CD4-positive, alpha-beta T cell treated with Interleukin-4 for 4 hours (primary cell): ENCODE results near the gene MBNL2.
"Not testable (repeated sequence)": the region's sequence is repeated elsewhere in the genome, so short reads cannot be mapped to it uniquely, and the experiment has no call there.

Experiments
- DNase-seq: peaks from one replicate; pipeline ENCODE4 v3.0.0-alpha.2; 2020

MBNL2 gene

DNA sequence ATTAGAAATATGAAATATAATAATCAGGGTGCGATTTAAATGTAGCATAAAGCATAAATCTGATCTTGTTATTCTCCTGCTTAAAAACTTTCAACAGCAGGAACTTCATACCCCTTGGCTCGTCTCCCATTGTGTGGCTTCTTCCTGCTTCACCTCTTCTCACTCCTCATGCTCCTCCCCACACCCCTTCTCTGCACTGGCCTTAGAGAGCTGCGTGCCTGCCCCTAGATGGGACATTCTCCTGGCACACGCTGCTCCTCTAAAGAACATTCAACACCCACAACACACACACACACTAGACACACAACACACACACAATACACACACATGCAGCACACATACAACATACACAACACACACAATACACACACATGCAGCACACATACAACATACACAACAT is 107.2 kb downstream of the MBNL2 start:
- no peak for DNase-seq

DNA sequence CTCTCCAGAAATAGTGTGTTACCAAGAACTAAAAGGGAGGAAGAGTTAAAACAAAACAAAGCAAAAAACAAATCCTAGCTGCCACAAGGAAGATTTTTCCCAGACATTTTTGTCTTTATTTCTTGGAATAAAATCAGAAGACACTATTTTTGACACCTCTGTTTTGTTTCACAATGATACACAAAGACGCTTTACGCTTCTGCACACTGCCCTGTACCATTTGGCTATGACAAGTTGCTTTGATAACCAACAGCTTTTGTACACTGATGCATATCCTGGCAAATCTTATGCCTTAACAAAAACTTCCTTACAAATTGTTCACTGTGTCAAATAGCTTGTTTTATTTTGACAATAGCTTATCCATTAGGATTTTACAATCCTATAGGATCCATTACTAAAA is 108.3 kb downstream of the MBNL2 start:
- DNase-seq = no peak

DNA sequence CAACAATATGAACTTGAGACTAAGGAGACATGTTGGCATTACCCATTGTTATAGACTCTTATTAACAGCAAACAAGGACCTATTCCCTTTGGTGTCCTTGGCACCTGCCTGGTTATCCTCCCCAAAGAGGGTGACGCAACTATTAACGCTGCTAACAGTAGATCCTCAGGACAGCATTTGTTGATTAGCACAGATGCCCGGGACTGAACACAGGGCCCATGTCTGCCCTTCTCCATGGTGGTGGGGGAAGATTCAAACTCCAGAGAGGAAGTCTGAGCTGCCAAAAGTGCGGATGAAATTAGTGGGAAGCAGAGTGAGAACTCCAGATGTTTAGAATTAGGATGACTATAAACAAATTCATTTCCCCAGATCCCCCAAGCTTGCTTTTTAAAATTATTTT is 110.6 kb downstream of the MBNL2 start:
- DNase-seq = no peak

DNA sequence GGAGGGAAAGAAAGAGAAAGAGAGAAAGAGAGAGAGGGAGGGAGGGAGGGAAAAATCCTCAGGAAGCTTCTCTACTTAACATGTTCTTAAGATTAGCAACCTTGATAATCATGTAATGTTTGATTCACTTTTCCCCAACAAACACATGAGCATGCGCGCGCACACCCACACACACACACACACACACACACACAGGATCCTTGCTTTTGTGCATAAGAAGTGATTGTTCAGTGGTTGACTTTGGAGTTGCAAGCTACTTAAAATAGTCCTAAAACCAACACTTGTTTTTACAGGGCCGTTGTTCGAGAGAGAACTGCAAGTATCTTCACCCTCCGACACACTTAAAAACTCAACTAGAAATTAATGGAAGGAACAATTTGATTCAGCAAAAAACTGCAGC is 111.8 kb downstream of the MBNL2 start:
- DNase-seq = no peak

DNA sequence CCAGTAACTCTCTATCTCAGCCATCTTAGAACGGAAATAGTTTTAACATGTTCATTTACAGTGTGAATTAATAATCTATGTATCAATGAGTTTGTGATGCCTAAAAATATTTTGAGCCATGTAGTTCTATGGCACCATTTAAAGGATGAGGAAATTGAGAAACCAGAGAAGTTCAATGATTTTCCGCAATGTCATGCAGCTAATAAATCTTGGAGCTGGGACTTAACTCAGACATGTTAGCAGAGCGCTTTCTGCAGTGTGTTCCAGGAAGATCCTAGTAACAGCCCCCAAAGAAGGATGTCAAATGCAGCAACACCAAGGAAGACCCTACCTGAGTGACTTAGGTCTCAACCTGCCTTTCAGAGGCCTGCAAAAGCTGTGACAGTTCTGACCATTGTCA is 112.6 kb downstream of the MBNL2 start:
- DNase-seq = no peak

DNA sequence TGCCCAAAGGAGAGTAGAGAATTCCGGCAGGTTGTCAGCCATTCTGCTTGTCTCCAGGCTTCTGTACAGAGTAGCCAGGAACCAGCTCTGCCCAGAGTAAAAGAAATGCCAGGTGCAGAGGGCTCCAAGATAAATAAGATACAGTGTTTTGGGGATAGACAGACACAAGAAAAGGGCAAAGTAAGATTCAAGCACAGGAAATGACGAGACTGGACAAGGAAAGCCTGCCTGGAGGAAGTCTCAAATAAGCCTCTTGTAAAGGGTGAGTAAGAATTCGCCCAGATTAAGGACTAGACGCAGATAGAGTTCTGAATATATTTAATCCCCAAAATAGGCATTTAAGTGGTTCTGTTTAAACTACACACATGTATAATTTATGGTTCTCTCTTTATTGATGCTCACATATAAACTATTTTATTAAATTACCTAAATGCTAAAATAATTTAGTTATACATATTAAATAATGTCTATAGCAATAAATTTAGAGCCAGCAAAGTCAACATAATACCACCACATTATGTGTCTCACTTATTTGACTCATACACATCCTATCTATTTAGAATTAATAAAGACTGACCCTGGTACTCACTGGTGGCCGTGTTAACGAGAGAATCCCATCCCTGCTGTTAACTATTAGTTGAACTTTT is 113.5 kb downstream of the MBNL2 start:
- DNase-seq = no peak

DNA sequence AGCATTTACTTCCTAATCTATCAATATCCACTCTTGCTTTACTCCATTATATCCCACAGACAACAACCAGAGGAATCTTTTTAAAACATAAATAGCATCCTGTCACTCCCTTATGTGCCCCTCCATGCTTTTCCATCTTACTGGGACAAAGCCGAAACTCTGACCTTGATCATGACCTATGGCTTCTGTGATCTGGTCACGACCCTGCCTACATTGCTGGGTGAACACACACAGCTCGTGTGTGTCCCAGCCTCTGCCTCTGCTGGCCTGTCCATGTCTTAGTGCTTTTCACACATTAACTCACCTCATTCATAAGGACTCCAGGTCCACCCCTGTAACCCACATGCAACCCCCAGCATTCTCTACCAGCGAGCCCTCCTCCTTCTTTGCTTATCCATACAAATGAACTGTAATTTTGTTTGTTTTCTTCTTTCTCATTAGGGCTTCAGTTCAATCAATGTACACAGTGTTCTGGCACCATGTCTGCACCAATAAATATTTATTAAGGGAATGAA is 115.9 kb downstream of the MBNL2 start:
- no peak for DNase-seq

DNA sequence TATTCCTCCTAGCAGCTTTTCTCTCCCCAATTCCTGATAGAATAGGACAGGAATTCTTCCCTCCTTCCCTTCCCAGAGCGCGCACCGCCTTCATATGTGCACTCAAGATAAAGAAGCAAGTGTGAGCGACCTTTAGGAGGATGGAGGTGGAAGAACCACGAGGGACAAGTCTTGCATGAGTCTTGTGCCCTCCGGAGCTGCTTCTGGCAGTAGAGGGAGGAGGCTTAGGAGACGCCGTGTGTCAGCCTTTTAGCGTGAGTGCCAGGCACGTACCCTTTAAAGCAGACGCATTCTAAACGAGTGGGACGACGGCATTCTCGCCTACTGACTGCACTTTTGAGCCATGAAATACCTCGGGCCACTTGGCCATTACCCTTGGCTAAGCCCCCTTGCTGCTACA is 116.4 kb downstream of the MBNL2 start:
- no peak for DNase-seq

DNA sequence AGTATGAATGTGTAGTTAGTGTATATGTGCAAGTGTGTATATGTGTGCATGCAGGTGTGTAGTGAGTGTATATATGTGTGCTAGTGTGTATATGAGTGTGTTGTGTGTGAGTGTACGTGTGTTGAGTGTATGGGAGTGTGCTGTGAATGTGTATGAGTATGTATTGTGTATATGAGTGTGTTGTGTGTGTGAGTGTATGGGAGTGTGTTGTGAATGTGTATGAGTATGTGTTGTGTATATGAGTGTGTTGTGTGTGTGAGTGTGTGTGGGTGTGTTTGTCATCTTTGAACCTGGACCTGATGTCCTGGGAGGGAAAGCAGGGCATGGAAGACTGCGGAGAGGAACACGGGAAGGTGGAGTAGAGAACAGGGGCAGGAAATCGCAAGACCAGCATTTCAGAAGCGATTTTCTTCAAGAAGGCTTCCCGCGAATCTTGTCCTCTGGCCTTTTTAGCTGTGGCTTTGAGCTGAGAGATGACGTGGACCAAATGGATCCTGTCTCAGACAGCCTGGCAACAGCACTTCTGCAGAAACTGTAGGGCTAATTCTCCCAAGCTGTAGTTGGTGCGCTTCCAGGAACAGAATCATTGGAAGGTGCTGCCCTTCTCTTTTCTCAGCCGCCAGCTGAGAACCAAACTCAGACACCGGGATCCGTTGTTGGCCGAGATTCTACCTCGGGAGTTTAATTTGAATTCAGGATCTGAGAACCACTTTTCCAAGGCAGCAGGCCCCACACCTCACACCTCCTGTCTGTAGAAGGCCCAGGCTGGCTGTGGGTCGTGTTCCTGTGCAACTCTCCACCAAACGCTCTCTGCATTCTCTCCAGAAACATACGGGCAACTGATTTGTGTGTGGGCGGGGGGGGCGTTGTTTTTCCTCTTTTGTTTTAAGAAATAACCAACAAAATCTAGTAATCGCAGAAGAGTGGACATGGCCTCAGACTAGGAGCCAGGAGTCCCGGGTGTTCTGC is 117.2 kb downstream of the MBNL2 start:
- no peak for DNase-seq

DNA sequence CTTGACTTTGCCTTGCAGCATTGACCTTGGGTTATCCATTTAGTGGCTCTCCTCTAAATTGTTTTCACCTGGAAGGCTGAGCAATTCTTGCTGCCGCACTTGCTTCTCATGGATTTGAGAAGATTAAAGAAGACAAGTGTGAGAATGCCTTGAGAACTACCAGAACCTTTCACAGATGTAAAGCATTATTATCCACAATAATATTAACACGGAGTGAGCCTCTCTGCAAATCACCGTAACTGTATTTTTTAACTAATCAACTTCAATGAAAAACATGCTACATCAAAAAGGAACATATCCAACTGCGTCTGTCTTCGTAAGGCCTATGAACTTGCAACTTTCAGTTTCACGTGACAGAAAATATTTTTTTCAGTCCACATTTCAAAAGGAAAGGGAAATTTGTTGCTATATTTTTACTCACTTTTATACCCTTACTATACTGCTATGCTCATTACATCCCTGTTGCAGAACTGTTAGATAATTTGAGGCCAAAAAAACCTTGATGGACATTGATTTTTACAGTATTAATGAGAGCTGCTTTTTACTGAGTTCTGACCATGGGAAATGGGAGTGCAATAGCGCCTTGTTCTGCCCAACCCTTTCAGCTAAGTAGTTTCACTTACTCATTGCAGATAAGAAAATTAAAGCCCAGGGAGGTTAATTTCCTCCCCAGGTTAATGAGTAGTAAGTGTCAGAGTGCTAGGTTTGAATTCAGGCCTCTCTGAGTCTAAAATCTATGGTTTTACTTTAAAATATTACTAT is 118.0 kb downstream of the MBNL2 start:
- DNase-seq = no peak

DNA sequence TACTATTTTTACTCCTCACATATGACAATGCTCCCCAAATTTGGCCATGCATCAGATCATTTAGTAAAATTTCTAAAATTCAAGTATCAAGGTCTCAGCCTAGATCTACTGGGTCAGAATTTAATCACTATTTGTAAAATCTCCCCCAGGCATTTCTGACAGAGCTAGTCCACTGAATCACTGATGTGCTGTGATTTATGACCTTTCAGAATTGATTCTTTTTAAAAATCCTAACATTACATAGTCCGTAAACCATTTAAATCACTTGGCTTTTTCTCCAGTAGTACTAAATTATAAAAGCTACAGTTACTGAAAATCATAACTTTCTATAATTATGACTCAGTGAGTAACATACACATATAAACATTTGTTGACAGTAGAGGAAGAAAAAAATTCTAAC is 119.0 kb downstream of the MBNL2 start:
- no peak for DNase-seq

DNA sequence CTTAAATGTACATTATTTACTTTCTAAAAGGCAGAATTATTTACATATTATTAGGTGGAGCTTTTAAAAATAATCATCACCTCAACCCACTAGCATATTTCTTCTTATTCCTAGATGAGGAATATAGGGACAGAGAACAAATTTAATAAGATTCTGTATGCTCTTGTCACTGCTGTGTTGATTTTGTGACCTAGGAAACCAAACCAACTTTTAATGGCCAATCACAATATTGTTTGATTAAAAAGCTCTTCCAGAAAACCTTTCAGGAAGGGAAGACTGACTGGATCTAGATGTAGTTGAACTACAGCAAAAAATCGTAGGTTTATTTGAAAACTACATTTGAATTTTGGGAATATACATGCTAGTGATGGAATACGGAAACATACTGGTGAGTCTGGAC is 120.0 kb downstream of the MBNL2 start:
- no peak for DNase-seq

DNA sequence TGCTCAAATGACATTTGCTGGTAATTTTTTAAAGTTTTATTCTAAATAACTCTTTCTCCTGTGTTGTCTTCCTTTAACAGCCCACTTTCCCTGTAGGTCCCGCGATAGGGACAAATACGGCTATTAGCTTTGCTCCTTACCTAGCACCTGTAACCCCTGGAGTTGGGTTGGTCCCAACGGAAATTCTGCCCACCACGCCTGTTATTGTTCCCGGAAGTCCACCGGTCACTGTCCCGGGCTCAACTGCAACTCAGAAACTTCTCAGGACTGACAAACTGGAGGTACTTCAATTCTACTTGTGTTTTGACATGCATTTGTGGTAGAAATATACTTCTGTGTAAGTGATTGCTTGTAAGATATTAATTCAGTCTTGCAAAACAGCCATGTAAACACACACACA is 120.8 kb downstream of the MBNL2 start:
- no peak for DNase-seq

DNA sequence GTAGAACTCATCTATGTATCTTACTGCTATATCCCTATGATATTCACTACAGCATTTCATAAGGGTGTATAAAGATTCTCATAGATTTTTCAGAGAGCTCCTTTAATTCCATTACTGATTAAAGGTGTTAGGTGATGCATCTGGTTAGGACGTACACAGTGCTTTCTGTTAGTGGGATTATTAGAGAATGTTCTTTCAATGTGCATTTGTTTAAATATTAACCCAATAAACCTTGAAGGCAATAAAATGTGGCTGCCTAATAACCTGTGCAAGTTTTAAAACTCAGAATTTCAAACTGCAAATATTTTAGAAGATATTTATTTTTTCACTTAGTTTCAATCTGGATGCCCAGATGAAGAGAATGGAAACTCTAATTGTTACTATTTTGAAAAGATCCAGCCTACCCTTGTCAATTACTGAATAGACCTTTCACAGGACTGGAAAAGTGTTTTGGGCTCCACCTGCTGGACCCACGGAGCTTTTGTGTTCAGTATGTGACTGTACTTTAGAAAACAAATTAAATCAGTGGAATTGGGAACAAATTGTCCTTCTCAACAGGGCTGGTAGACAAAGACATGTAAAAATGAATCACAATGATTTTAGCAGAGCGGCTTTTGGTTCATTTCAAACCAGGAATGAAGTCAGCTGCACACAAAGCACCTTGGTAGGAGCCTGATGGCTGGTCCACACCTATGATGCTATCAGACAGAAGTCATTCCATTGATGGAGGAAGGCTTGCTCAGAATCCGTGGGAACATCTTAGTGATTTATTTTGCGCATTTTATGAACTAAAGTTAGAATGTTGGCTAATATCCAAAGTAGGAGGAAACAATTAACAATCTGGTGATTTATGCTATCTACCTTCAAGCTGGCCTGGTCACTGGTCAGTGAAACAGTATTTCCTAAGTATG is 122.4 kb downstream of the MBNL2 start:
- peak; percentile 51 for DNase-seq

DNA sequence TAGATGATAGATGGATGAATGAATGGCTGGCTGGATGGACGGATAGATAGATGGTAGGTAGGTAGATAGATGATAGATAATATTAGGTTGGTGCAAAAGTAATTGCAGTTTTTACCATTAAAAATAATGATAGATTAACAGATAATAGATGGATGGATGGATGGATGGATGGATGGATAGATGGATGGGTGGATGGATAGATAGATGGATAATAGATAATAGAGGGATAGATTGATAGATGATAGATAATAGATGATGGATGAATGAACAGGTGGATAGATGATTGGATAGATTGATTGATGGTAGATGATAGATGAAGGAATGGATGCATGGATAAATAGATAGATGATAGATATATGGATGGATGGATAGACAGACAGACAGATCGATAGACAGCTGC is 124.0 kb downstream of the MBNL2 start:
- no peak for DNase-seq

DNA sequence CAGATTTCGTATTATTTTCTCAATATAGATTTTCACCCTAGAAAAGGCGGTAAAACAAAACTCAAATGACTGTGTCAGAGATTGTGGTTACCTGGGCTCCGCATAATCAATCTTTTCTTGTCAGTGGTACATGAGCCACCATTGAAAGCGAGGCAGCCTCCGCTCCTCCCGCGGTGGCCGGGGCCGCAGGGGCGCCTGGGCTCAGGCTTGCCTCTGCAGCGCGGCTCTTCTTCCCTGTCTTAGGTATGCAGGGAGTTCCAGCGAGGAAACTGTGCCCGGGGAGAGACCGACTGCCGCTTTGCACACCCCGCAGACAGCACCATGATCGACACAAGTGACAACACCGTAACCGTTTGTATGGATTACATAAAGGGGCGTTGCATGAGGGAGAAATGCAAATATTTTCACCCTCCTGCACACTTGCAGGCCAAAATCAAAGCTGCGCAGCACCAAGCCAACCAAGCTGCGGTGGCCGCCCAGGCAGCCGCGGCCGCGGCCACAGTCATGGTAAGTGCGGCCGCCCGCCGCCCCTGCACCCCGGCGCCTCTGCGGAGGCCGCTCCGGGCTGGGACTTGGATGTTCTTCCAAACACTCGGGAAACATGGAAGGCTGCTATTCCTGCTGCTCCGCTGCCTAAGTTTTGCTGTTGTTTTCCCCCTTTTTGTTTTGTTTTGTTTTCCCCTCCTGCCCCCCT is 124.6 kb downstream of the MBNL2 start:
- DNase-seq = no peak

DNA sequence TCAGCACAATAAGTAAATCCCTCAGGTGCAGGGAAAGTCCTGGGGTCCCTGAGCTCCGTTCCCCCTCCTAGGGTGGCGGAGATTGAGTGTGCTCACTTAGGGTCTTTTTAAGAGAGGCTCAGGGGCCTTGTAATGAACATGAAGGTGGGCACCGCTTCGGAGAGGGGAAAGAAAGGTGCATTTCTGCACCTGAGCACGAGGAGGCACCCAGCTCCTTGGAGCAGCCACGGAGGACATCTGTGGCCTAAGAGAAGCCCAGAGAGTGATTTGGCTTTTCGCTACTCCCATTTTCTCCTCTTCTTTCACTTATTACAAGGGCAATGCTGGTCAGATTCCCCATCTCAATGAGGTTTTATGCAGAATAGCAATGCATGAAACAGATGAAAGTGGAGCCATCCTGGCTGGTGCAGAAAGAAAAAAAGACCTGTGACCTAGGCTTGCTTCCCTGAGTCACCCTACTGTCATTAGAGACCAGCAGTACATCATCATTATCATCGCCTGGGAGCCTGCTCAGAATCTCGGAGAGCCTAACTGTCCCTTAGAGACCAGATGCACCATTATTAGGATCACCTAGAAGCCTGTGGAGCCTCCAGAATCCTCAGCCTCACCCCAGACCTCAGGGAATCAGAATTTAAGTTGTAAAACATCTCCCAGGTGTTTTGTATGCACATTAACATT is 125.3 kb downstream of the MBNL2 start:
- no peak for DNase-seq

DNA sequence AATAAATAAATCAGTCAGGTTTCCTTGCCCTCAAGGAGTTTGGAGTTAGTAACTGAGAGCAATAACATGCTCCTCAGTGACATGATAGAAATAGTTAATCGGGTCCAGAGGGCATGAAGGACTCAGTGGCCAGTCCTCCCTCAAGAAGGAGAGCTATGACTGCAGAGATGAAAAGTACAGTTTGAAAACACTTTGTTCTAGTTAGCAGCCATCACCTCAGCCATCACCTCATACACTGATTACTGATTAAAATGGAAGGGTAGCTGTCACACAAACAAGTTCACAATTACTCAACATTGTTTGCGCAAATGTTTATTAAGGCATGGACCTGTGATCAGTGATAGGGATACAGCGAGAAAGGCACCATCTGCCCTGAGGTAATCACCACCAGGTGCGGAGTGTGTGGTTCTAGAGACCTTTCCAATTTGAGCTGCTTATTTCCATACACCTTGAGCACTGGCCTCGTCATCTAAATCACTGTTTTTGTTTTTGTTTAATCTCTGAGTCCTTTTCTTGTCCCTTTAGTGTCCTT is 126.5 kb downstream of the MBNL2 start:
- DNase-seq = no peak

DNA sequence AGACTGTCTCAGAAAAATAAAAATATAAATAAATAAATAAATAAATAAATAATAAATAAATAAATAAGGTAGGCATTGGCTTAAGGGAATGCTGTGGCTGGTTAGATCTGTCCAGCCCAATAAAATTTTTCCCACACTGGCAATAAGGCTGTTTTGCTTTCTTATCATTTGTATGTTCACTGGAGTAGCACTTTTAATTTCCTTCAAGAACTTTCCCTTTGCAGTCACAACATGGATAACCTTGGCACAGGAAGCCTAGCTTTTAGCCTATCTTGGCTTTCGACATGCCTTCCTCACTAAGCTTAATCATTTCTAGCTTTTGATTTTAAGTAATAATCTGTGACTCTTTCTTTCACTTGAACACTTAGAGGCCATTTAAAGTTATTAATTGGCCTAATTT is 129.9 kb downstream of the MBNL2 start:
- DNase-seq = not testable (repeated sequence)

DNA sequence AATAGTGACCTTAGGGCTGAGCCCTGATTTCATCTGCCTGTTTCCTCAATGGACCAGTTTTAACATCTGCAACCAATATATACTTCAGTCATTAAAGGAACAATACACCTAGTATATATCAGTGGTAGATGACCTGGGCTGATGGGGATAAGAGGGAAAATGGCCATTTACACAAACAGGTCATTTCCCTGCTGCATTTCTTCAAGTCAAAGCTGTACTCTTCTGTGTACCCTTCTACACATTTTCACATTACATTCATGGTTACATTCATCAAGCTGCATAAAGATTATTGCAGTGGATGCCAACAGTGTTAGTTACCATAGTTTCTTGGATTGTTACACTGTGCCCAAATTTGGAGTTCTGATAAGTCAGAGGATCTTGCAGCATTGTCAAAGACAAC is 130.7 kb downstream of the MBNL2 start:
- no peak for DNase-seq
